Neural cell (in vitro differentiated cells): ENCODE measurements around the gene PRKCE. TPM values are rescaled to one million over a fixed set of nuclear protein-coding genes. Genes with fewer than 3 reads are reported as not detected.

Source experiments
- H2AFZ ChIP-seq: fragments of 200-600, 300-800 bp; sonication (generic), shearing (Covaris generic); 2 replicates; pipeline ENCODE4 v1.6.0; 2014; ENCODE audit warnings: low read depth, mild to moderate bottlenecking, antibody characterized with exemption, low read length, moderate library complexity
- H3F3A ChIP-seq: fragments of 200-600 bp; shearing (Covaris generic); 2 replicates; pipeline ENCODE4 v1.6.1; 2016; ENCODE audit warnings: mild to moderate bottlenecking, moderate library complexity, mixed read lengths, antibody characterized with exemption, low read length; ENCODE audit not compliant: insufficient read depth, poor library complexity, severe bottlenecking
- H3K27ac ChIP-seq: fragments of 200-600, 300-800 bp; sonication (generic), shearing (Covaris generic); 2 replicates; pipeline ENCODE4 v1.5.1; 2014; ENCODE audit warnings: mild to moderate bottlenecking, low read length, moderate library complexity
- H3K27me3 ChIP-seq: fragments of 300-800, 200-600 bp; sonication (generic), shearing (Covaris generic); 2 replicates; pipeline ENCODE4 v1.6.0; 2014; ENCODE audit warnings: mild to moderate bottlenecking, low read depth, low read length, moderate library complexity; ENCODE audit not compliant: insufficient read depth
- H3K36me3 ChIP-seq: fragments of 300-800, 200-600 bp; sonication (generic), shearing (Covaris generic); 2 replicates; pipeline ENCODE4 v1.5.1; 2014; ENCODE audit warnings: mild to moderate bottlenecking, antibody characterized with exemption, low read length, moderate library complexity; ENCODE audit not compliant: insufficient read depth
- H3K4me2 ChIP-seq: fragments of 300-800, 200-600 bp; sonication (generic), shearing (Covaris generic); 2 replicates; pipeline ENCODE4 v1.6.0; 2014; ENCODE audit warnings: mild to moderate bottlenecking, low read length
- H3K4me3 ChIP-seq: fragments of 300-800, 200-600 bp; sonication (generic), shearing (Covaris generic); 2 replicates; pipeline ENCODE4 v1.5.1; 2014; ENCODE audit warnings: mild to moderate bottlenecking, low read length, moderate library complexity
- H3K79me2 ChIP-seq: fragments of 200-600 bp; shearing (Covaris generic); replicated peaks from 2 replicates; pipeline ENCODE4 v1.6.0; 2014; ENCODE audit warnings: mild to moderate bottlenecking, low read length, moderate library complexity; ENCODE audit not compliant: insufficient read depth
- H3K9ac ChIP-seq: fragments of 300-800, 200-600 bp; sonication (generic), shearing (Covaris generic); 2 replicates; pipeline ENCODE4 v1.6.1; 2016; ENCODE audit warnings: mild to moderate bottlenecking, low read length, mixed read lengths
- H3K9me2 ChIP-seq: fragments of 200-600 bp; shearing (Covaris generic); 2 replicates; pipeline ENCODE4 v1.6.1; 2016; ENCODE audit warnings: mild to moderate bottlenecking, low read length, mixed read lengths; ENCODE audit not compliant: insufficient read depth
- H3K9me3 ChIP-seq: fragments of 200-600, 300-800 bp; sonication (generic), shearing (Covaris generic); 2 replicates; pipeline ENCODE4 v1.6.1; 2016; ENCODE audit warnings: mild to moderate bottlenecking, mixed run types, low read length, moderate library complexity, mixed read lengths
- H4K20me1 ChIP-seq: fragments of 200-600 bp; shearing (Covaris generic); 2 replicates; pipeline ENCODE4 v1.6.1; 2016; ENCODE audit warnings: mild to moderate bottlenecking, mixed run types; ENCODE audit not compliant: insufficient read depth
- EP300 ChIP-seq: fragments of 450-650 bp; conservative IDR thresholded peaks from 2 replicates; pipeline ENCODE4 v1.6.1; 2014; ENCODE audit warnings: antibody characterized with exemption, mild to moderate bottlenecking, moderate library complexity; ENCODE audit not compliant: poor library complexity, severe bottlenecking
- EZH2 ChIP-seq: fragments of 200-600, 300-800 bp; shearing (Covaris generic), sonication (generic); IDR thresholded peaks from 2 replicates; pipeline ENCODE4 v1.6.1; 2014; ENCODE audit warnings: antibody characterized with exemption, low read length, borderline replicate concordance, mild to moderate bottlenecking; ENCODE audit not compliant: insufficient read depth, poor library complexity, severe bottlenecking
- MXI1 ChIP-seq: fragments of 450-650 bp; conservative IDR thresholded peaks from 2 replicates; pipeline ENCODE4 v1.6.1; 2014; ENCODE audit warnings: antibody characterized with exemption, mild to moderate bottlenecking; ENCODE audit not compliant: poor library complexity, severe bottlenecking
- POLR2AphosphoS5 ChIP-seq: IDR thresholded peaks from 2 replicates; pipeline ENCODE4 v1.6.1; 2012
- RAD21 ChIP-seq: fragments of 450-650 bp; conservative IDR thresholded peaks from 2 replicates; pipeline ENCODE4 v1.6.1; 2014; ENCODE audit warnings: antibody characterized with exemption, mild to moderate bottlenecking, moderate library complexity
- REST ChIP-seq: IDR thresholded peaks from 2 replicates; pipeline ENCODE4 v1.6.1; 2012; ENCODE audit warnings: borderline replicate concordance
- SMC3 ChIP-seq: fragments of 450-650 bp; conservative IDR thresholded peaks from 2 replicates; pipeline ENCODE4 v1.6.1; 2014; ENCODE audit warnings: antibody characterized with exemption, mild to moderate bottlenecking, moderate library complexity; ENCODE audit not compliant: poor library complexity
- TAF1 ChIP-seq: IDR thresholded peaks from 2 replicates; pipeline ENCODE4 v1.6.1; 2012; ENCODE audit warnings: low read depth
- polyA plus RNA-seq: library from polyadenylated mRNA; depleted of rRNA; stranded (reverse); fragments of >200 nt; gene quantifications from 2 replicates; pipeline ENCODE4 v1.2.3, GENCODE V29; 2014
- TF ChIP-seq, protein P1 (sequence below): fragments of 450-650 bp; IDR thresholded peaks from 2 replicates; pipeline ENCODE4 v1.5.1; 2014; ENCODE audit warnings: antibody characterized with exemption, mild to moderate bottlenecking, moderate library complexity; ENCODE audit not compliant: poor library complexity, severe bottlenecking

PRKCE gene
- polyA plus RNA-seq, 1 donor from 2014 or later, result 5.4 TPM

GRCh38 chr2:45747363-45747762 is 95.9 kb downstream of the PRKCE start:
- no peak overlapping the region for H2AFZ ChIP-seq
- H3K9me3 ChIP-seq, result peaks cover 3% of the 10 kb centered on the region
- no peaks in the 10 kb centered on the region for H3K36me3 ChIP-seq
- no peak overlapping the region for H3K4me2 ChIP-seq
- TF ChIP-seq SMC3 (no peak), EP300 (no peak), POLR2AphosphoS5 (no peak), EZH2 (no peak), RAD21 (no peak), REST (no peak), MXI1 (no peak), TAF1 (no peak)
- TF ChIP-seq, protein P1, sequence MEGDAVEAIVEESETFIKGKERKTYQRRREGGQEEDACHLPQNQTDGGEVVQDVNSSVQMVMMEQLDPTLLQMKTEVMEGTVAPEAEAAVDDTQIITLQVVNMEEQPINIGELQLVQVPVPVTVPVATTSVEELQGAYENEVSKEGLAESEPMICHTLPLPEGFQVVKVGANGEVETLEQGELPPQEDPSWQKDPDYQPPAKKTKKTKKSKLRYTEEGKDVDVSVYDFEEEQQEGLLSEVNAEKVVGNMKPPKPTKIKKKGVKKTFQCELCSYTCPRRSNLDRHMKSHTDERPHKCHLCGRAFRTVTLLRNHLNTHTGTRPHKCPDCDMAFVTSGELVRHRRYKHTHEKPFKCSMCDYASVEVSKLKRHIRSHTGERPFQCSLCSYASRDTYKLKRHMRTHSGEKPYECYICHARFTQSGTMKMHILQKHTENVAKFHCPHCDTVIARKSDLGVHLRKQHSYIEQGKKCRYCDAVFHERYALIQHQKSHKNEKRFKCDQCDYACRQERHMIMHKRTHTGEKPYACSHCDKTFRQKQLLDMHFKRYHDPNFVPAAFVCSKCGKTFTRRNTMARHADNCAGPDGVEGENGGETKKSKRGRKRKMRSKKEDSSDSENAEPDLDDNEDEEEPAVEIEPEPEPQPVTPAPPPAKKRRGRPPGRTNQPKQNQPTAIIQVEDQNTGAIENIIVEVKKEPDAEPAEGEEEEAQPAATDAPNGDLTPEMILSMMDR, result no peak
- no peaks in the 10 kb centered on the region for H4K20me1 ChIP-seq
- no peaks in the 10 kb centered on the region for H3K79me2 ChIP-seq
- no peak overlapping the region for H3K9ac ChIP-seq
- no peaks in the 10 kb centered on the region for H3F3A ChIP-seq
- H3K9me2 ChIP-seq, result no peaks in the 10 kb centered on the region
- no peak overlapping the region for H3K27ac ChIP-seq
- H3K27me3 ChIP-seq, result no peaks in the 10 kb centered on the region
- H3K4me3 ChIP-seq, result no peak overlapping the region

GRCh38 chr2:45748239-45748638 is 96.8 kb downstream of the PRKCE start:
- no peak overlapping the region for H3K9ac ChIP-seq
- H3K27ac ChIP-seq, result no peak overlapping the region
- H4K20me1 ChIP-seq, result no peaks in the 10 kb centered on the region
- no peak for TF ChIP-seq MXI1
- TF ChIP-seq EP300, result no peak
- TF ChIP-seq POLR2AphosphoS5, result no peak
- TF ChIP-seq, protein P1, result no peak
- TF ChIP-seq EZH2, result no peak
- TF ChIP-seq RAD21, result no peak
- no peak for TF ChIP-seq REST
- no peak for TF ChIP-seq SMC3
- TF ChIP-seq TAF1, result no peak
- no peaks in the 10 kb centered on the region for H3F3A ChIP-seq
- no peaks in the 10 kb centered on the region for H3K9me2 ChIP-seq
- no peaks in the 10 kb centered on the region for H3K27me3 ChIP-seq
- peaks cover 3% of the 10 kb centered on the region for H3K9me3 ChIP-seq
- H3K4me2 ChIP-seq, result no peak overlapping the region
- H3K79me2 ChIP-seq, result no peaks in the 10 kb centered on the region
- no peak overlapping the region for H3K4me3 ChIP-seq
- no peak overlapping the region for H2AFZ ChIP-seq
- no peaks in the 10 kb centered on the region for H3K36me3 ChIP-seq
